HG03469 (cell line): Measurements from ENCODE around the gene CCDC102B.
"Not testable (repeated sequence)": the region's sequence is repeated elsewhere in the genome, so short reads cannot be mapped to it uniquely, and the experiment has no call there.

Experiments
- ATAC-seq: cut with Tn5 transposase; IDR thresholded peaks from one replicate; pipeline ENCODE4 v1.9.1; 2021; ENCODE audit warnings: mild to moderate bottlenecking, moderate library complexity, moderate number of reproducible peaks; ENCODE audit not compliant: unreplicated experiment

The CCDC102B gene

DNA sequence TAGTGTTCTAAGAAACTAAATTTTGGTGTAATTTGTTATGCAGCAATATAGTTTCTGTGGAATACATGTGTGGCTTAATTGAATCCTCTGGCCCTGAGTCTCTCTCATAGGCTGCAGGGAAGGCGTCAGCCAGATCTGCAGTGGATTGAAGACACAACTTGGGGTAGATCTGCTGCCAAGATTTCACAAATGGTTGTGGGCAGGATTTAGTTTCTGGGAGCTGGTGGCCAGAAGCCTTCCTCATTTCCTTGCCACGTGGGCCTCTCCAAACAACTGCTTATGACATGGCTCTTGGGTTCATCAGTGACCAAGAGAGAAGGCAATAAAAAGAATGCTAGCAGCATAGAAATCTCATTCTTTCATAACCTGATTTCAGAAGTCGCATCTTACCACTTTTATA, 28.2 kb downstream of the CCDC102B start:
- no peak for ATAC-seq

DNA sequence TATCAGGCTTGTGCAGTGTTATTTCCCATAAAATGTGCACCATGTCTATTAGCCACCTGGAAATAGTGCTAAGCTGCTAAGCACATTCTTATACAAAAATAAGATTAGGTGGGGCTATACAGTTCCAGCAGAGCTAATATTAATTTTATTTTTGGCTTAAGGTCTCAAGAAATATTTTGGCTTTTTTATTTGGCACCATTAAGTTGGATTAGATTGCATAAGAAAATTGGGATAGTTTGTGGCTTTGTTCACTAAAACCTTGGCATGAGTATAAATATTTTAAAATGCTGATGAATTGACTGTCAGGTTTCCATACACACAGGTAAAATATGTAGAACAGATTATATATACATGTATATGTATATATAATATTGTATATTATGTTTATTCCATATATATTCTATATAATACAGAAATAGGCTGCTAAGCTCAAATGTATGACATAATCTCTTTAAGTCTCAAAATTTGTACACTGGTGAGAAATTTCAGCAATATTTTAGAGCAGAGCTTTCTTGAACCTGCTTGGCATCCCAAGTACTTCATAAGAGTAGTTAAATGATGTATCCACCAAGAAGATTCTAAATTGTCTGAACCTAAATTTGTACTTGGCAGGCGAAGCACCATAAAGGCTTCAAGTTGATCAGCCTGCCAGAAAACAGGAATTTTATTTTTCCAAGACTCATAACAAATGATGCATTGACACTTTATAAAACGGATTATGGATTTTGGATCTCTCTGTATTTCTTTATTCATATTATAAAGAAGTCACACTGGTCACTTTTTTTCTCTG, 32.6 kb downstream of the CCDC102B start:
- ATAC-seq = no peak

DNA sequence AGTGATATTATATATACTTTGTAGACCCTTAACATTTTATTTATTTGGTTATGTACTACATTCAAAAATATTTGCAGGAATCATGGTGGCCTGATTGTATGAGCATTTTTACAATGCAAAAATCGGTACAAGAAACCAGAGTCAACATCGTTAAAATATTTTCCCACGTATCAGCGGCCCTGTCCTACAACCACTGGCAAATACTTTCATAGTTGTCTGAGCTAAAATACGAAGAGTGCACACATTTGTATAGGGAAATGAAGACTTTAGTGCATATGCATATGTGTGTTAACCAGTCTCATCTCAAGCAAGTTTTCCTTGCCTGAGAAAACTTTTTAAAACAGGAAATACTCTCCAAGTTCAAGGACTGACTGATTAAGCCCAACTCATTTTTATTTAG, 35.9 kb downstream of the CCDC102B start:
- no peak for ATAC-seq

DNA sequence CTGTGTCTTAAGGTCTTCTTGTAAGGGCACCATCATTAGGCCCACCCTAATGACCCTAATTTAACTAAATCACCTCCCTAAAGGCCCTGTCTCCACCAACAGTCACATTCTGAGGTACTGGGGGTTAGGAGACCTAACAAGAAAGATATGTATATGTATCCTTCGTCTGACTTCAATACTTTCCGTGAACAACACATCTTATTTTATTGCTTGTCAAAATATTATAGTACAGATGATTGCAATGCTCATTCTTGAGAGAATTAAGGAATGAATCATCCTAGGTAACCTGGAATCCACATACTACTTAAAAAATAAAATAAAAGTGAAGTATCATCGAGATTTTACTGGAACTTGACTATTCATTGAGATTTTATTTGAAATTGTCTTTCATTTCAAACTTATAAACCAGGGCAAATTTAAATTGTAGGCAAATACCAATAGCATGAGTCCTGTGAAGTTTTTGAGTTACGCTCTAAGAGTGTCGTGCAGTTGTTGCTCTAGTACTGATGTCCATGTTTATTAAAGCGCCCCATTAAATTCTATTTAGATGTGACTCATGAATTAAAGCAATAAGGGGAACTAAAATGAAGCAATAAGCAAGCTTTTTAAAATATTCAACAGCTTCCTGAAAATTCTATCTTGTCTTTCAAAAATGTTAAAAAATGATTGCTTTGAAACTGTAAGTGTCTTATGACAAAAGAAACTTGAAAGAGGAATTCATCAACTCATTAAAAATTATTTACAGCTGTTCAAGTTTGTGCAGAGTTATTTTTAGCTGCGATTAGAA, 40.0 kb downstream of the CCDC102B start:
- ATAC-seq = no peak

DNA sequence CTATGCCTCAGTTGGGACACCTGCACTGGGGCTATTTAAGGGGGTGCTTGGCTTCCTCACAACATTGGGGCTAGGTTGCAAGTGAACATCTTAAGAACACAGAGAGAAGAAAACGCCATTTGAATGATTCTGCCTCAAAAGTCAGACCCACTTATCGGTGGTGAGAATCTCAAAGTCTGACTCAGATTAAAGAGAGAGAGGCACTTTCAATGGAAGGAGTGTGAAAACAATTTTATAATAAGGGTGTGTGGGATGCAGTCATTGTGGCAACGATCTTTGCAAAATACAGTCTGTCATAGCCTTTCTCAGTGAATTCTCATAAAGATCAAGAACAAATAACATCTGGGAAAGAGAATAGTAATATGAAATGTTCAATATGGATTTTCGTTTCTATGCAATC, 41.8 kb downstream of the CCDC102B start:
- no peak for ATAC-seq

DNA sequence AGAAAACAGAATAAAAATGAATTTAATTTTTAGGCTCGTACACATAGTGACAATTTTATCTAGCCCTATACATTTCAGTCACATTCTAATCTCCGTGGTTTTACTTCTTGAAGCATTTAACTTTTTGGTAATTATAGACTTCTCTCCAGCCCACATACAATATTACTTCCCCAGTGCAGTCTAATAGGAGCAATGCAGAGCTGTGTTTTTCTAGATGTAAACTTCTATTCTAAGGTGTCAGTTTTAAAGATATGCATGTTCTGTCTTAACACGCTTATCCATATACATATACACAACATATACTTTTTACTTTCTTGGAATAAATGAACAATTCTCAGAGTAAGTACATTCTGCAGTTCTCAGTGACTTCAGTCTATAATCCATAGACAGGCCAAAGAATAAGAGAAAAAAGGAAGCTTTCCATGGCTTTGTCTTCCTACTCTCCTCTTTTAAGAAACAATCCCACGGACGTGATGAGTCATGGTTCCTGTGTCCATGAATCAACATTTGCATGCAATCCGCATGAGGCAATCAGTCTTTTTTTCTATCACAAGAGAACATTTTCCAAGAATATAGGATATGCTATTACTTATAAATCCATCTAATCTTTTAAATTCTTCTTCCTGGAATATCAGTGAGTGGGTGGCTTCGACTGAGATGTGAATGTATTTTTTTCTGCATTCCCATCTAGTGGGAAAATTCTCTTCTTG, 42.8 kb downstream of the CCDC102B start:
- ATAC-seq = no peak

DNA sequence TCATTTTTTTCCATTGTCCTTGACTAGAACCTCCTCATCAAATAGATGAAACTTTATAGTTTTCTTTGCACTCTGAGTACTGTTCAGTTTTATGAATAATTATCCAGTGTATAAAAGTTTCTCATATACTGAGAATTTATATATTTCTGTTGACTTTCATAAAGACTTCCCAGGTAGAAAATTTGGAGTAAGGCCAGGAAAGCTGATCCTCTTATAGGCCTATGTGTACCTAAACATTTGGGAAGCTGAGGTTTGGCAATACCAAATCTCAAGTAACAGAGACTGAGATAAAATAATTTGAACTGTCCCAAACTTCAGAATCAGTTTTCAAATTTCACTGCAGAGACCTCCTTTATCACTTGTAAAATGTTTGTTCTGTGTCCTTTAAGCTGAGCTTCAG, 43.4 kb downstream of the CCDC102B start:
- ATAC-seq = no peak

DNA sequence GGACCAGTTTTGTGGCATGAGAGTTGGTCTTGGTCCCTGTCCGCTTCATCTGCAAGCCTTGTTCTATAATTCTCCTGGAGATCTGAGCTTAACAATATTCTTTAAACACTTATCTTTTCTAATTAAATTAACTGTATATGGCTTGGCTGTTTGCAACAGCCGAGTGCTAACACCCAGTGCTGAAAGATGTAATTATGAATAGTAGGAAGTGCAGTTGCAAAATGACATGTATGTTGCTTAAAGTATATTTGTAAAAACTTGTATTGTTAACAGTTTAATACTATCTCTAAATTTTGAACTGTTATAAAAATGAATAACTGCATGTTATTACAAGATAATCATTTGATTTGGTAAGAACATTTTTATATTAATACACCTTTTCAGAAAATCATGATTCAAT, 45.1 kb downstream of the CCDC102B start:
- no peak for ATAC-seq

DNA sequence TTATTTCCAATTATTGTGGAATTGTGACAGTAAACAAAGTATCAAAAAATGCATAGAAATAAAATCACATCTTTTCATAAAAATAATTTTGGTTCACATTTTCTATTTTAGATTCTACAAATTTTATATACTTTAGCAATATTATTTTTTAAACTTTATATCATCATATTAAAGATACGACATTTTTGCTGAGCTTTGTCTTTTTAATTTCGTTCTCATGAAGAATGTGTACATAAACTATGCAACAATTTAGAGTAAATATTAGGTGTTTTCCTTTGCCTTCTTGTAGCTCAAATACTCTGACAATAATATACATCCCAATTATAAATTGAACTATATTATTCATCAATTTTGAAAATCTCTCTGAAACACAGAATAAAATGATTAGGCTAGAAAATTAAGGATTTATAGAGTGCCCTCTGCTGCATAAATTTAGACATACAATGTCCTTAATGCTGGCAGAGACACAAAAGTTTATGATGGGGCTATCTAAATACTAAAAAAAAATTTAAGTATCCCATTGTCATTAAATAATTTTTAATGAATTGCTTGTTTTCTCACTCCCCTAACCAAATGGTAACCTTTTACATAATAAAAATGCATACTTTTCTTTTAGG, 45.7 kb downstream of the CCDC102B start:
- no peak for ATAC-seq

DNA sequence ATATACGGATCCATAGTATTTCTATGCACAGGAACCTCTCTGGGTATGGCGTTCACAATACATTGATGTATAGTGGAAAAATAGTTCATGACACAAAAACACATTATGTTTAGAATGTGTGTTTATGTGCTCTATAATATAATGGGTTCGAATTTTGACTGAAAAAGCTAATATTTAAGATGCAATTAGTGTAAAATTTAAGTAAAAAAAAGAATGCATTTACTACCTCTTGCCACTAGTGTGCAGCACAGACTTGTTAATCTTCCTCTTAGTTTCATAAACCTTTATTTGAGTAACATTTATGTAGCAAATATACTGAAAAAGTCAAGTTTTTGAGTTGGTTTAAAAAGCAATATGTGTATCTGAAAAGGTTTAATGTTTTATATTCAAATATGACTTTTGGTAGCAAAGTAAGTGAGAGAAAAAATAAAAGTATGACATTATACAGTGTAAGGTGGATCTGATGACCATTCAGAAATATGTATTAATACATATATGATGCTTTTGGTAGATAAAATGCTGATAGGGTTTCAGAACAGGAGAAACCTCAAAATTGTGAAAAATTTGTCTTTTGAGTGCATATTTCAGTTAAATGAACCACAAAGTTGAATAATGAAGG, 49.4 kb downstream of the CCDC102B start:
- ATAC-seq = no peak

DNA sequence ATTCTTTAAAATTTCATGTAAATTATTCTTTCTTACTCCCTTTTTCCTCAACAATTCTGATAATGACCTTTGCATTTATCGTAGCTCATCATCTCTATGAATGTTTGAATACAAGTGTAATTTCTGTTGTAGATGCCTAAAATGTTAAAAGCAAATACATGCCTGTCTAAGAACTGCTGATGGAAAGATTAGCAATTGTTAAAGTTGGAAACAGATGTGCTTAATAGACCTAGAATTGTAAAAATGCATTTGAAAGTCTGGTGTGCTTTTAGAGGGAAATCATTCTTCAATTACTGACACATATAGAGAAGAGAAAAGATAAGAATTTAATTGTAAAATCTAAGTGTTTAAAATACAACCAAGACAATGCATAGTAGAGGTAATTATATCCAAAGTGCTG, 50.4 kb downstream of the CCDC102B start:
- no peak for ATAC-seq

DNA sequence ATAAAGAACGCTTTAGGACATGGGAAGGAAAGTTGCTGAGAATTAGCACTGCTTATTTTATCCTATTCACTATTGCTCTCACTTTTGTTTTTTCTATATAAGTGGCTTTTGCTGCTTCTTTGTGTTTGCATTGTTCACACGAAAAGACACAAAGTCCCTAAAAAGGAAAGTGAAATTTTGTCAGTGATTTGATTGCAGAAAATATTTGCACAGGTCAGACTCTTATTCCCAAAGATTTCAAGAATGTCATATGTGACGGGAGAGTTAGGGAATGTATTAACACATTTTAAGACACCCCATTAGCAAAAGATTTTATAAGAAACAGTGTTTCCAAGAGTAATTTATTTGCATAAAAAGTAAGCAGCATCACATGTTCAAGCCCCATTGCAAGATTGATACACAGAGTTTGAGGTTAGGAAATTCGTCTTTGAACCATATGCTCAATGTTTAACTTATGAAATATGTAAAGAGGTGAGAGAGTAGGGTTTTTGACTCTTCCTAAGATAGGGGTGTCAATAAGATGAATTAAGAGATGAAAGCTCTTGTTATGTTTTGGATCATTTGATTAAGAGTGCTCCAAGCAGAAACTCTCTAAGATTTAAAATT, 57.0 kb downstream of the CCDC102B start:
- ATAC-seq = no peak

DNA sequence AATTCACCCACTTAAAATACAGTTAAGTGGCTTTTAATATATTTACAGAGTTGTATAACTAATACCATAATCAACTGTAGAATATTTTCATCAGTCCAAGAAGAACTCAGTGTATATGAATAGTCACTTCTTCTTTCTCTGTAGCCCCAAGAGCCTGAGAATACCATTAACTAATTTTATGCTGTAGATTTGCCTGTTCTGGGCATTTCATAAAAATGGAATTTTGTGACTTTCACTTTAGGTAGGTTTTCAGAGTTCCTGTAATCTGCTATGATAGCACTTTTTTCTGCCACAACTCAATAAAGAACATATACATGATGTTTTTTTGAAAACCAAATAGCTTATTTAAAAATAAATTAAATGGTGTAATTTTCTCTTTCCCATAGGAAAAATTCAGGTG, 57.6 kb downstream of the CCDC102B start:
- no peak for ATAC-seq

DNA sequence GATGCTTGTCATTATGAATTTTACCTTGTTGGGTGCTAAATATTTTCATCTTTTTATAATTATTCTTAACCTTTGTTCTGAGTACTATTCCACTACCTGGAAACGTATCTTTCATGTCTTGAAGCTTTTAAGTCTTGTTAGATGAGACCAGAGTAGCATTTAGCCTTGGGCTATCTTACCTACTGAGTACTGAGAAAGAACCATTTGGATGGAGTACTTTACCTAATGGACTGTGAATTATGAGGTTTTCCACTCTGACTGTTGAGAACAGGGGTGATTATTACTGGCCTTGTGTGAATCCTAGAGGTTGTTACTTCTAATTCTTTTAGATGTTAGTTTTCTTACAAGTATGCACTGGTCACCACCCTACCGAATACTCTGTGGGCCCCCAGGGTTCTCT, 63.5 kb downstream of the CCDC102B start:
- ATAC-seq = no peak

DNA sequence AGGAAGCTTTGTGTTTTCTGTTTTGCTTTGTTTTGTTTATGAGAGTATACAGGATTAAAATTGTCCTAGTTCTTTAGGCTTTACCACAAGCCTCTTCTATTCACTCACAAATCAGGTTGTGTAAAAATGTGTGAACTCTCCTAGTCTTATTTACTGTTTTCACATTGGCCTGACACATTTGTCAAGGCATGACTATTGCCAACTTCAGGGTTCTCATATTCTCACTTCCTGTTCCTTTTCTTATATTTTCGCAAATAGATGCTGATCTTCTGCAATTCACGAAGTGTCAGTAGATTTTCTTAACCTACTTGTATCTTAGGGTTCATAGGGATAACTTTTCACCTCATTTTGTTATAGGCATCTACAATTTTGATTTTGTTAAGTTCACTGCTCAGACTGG, 67.1 kb downstream of the CCDC102B start:
- no peak for ATAC-seq

DNA sequence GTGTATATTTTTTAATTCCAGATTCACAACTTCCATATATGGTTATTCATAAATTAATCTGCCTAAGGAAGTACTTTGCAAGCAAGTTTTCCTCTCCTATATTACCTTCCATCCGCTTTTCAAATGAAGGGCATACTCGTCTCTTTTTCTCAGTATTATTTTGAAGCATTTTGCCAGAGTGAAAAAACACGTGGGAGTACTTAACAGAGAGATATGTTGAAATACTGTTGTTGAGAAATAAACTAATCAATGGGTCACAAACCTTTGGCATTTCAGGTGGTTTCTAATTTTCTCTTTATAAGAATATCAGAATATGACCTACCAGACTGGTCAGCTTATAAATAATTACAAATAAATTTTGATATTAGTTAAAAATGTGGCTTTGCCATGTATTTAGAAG, 67.6 kb downstream of the CCDC102B start:
- no peak for ATAC-seq

DNA sequence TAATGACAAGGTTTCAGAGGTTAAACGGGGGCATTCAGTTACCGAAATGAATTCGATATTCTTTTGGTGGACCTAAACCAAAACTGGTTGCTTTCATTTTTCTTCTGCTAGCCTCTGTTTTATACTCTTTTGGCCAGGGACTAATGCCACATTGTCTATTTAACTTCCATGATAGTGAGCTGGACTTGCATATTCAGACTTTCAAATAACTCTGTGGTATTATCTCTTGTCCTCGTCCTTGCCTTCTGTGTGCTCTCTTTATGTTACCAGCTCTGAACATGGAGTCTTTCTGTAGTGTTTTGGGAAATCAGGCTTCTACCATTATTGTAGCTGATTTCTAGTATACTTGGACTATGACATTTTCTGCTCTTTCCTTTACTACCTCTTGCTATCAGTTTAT, 75.1 kb downstream of the CCDC102B start:
- no peak for ATAC-seq

DNA sequence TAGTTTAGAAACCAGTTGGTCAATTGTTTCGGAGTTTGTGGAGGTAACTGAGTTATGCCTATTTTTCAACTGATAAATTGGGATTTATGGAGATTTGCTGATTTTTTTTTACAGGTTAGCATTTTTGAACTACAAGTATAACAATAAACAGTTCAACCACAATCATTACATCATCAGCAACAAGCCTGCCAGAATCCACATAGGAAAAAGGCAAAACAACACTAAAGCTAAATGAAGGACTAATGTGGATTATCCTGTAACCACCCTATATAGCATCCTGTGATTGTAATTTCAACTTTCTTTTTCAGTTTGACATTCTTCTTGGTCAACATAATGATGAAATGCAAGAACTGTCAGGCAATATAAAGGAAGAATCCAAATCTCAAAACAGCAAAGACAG, 76.5 kb downstream of the CCDC102B start:
- no peak for ATAC-seq

DNA sequence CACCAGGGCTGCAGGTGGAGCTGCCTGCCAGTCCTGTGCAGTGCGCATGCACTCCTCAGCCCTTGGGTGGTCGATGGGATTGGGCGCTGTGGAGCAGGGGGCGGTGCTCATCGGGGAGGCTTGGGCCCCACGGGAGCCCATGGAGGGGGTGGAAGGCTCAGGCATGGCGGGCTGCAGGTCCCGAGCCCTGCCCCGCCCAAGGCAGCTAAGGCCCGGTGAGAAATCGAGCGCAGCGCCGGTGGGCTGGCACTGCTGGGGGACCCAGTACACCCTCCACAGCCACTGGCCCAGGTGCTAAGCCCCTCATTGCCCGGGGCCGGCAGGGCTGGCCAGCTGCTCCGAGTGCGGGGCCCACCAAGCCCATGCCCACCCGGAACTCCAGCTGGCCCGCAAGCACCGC, 82.1 kb downstream of the CCDC102B start:
- not testable (repeated sequence) for ATAC-seq

DNA sequence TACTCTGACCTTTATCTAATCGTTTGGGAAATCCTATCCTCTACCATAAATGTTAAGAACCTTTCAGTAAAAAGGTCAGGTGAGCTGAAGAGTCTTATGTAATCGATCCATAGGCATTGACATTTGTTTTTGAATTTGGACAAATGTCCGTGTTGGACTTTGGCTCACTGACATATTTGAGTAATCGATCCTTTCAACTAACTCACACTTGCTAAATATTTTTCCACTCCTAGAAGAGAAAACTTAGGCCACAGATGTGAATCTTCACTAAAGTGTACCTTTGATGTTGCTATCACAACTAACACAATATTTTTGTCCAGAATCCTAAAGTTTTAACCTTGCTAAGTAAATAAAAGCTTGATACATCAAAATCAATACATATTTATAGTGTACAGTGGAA, 89.5 kb downstream of the CCDC102B start:
- ATAC-seq = no peak
